NCI-H1105 treated with DMSO at 0.1 percent for 48 hours (cell line): ENCODE data around the gene ETNPPL.

Source experiments
- DNase-seq: peaks from one replicate; lab custom pipeline; 2025; lab: John Stamatoyannopoulos, UW

ETNPPL gene

GRCh38 chr4:108762559-108763225, at the start of gene ETNPPL:
TSS of gene ETNPPL (minus strand) at chr4:108763053. CDS start at chr4:108762898, 155 bp downstream.
- DNase-seq = no peak

- DNase-seq = no peak
These were observed 48.6 kb upstream of the ETNPPL start for GRCh38 chr4:108811486-108811885.

DNA sequence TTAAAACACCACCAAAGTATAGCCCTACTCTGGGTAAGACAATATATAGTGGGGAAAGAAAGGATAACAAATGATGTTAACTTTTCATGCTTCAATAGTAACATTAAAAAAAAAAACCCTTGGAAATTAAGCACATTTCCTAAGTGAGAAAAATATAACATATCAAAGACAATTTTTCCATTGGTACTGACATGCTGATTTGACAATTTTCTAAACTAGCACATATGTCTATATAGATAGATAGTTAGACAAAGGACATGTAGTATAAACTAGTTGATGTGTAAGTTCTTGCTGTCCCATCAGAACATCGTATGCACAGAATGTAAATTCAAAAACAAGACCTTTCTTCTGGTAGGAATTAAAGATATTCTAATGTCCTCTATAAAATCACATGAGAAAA, 47.2 kb upstream of the ETNPPL start:
- no peak for DNase-seq

DNA sequence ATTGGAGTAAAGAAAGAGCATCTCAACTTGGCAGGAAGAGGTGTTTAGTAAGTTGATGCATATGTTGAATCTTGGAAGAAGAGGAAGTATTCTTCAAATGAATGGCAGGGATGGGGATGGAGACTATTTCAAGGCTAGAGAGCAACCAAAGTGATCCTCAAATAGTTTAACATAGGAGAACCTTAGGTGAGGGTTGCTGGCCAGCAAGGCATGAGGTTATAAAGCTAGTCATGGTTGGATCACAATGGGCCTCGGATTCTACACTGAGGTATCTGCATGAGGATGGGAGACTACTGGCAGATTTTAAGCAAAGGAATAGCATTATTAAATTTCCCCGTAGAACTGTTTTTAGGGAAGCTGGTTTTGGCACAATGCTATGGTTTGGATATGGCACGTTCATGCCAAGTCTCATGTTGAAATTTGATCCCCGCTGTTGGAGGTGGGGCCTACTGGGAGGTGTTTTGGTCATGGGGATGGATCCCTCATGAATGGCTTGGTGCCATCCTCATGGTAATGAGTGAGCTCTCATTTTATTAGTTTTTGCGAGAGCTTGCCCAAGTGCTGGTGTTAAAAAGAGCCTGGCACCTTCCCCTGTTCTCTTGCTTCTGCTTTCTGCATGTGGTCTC, 41.9 kb upstream of the ETNPPL start:
- no peak for DNase-seq

GRCh38 chr4:108799306-108799705, 36.5 kb upstream of the ETNPPL start:
- no peak for DNase-seq

- no peak for DNase-seq
These were observed 33.3 kb upstream of the ETNPPL start for GRCh38 chr4:108796173-108796572.

DNA sequence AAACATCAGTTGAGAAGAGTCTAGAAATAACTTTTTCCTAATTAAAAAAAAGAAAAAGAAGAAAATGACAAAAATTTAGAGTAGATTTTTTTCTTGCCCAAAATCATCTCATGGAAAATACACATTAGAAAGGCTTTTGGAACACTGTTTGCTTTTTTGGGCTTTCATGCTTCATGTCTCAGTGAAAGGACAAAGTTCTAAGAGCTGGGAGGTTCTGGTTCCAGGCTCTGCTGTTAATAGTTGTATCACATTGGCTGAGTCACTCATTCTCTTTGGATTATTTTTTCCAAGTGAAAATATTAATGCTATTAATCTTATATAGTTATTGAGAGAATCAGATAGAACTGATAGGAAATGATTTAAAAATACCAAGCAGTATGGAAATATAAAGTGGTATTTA, 32.9 kb upstream of the ETNPPL start:
- no peak for DNase-seq

DNA sequence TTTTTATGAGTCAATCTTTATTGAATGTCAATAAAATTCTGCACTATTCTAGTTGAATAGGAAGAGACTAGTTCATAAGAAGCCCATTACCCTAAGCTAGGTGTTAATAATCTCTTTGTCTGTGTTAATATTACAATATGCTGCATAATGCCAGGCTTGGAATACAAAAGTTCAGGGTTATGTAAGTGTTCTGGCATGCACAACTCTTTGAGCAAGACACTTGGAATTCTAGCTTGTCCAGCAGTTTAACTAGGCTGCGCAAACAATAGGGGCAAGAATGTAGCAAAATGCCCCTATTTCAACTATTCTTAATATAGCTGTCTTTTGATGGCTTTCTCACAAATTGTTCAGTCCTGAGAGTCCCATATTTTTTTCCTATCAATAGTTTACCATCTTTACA, 31.3 kb upstream of the ETNPPL start:
- no peak for DNase-seq

DNA sequence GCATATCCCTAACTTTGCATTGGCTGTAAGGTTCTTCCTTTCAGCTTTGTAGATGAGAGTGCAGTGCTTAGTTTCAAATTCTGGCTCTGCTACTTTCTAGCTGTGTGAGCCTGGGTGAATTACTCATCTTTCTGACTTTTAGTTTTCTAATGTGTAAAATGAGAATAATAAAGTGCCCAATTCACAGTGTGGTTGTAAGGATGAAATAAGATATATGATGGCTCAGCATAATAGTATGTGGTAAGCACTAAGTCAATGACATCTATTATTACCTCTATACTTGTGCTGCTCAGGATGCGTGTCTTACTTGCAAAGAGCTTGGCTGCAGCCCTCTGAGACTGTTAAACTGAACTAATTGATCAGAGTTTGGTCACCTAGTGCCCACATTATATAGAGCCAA, 30.6 kb upstream of the ETNPPL start:
- DNase-seq = no peak

DNA sequence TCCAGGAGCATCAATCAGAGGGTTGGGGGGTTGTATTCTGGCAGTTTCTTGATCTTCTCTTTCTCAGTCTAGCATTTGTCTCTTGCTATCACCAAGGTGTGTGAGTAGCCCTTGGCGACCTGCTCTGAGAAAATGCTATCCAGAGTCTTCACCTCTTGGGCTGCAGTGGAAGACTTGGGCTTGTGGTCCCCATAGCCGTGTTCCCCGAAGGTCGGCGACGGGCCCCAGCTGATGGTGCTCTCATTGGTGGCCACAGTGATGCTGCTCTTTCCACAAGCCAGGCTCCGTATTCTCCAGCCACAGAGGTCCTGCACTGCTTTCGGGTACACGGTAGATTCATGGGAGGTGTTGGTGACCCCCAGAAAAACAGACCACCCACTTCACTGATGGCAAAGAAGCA, 25.9 kb upstream of the ETNPPL start:
- DNase-seq = no peak

DNA sequence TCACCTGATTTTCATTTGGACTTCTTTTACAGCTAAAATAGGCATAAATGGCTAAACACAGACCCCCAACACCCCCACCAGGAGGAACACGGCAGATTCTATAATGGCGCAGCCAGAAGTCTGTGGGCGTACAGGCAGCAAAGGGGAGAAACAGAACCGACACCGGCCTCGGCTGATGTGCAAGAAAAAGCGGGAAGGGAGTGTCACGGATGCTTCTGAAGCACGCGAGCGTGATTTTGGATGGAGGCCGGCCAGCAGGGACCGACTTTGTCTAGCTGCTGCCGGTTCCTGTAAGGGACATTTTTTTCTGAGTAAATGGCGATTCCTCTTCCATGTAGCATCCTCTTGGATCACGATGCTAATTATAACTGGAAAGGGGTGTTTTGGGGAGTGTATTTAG, 24.9 kb upstream of the ETNPPL start:
- no peak for DNase-seq

DNA sequence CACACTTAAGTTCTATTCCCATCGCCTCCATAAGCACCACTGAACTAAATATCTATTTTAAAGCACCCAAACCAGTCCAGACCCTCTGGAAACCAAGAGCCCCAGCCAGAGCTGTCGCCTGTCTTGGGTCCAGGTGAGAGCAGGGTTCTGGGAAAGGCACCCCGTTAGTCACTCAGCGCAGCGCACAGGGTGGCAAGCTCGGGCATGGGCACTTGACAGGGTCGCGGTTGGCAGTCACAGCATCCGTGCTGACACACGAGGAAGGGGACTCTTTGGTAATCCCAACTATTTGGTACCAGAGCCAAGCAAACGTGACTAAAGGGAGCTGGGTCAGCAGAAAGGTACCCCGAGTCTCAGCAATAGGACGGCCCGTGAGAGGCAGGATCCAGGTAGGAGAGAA, 24.3 kb upstream of the ETNPPL start:
- no peak for DNase-seq

DNA sequence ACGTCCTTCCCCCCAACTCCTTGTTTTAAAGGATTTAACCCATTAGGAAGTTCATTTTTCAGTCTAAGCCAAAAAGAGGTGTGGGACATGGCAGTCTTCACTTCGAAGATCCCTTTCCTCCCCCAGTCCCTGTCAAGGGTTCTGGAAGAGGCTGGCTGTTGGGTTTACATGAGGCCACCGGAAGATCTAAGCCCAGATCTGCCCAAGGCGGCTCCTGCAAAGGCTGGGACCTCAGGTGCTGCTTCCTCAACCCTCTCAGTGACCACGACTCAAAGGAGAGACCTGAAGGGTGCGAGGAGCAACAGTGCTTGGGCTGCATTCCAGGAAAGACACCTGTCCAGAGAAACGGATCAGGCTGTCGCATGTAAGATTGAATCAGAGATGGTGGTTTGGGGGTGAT, 23.5 kb upstream of the ETNPPL start:
- no peak for DNase-seq

DNA sequence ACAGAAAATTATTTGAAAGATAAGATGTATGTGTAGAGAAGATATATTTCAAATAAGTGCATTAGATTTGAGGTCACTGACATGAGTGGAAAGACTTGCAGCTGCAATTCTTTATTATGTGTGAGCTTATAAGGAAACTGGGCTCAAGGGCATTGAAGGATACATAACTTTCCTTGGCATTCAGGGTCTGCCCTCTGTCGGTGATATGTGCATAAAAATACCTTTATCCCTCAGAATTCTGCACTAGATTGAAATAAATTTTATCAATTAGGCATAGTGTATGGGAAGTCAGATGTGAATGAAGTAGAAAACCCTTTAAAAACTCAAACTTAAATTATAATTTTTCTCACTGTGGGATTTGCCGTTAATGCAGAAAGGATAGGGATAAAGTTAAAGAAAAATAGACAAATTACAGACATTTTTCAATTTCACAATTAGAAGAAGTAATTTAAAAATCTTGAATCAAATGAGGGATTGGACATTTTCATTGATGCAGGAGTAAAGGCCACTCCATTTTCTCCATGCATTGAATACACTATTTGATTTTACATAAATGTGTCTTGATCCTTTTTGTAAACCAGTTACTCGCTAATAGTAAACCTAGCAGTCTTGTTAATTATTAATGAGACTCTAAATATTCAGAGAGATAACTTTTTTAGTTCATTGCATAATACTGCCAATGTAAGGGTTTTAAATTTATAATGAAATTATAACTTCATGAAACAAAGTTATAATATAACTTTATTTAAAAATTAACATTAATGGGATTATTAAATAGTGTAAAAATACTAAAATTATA, 21.0 kb upstream of the ETNPPL start:
- DNase-seq = no peak

DNA sequence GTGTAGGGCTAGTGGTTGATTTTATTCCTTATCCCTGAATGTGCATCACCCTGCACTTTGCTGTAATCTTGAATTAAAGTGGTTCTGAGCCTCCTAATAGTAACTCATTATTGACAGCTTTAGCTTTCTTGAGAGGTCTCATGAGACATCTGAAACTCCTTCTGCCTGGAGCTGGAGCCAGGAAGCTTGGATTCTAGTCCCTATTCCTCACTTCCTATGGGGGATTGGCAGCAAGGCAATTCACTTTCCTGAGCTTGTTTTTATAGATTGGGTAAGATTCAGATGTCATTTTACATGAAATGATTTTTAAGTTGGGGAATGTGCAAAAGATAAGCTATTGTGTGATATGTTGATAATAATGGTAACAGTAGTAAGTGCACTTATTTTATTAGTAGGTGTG, 17.1 kb upstream of the ETNPPL start:
- no peak for DNase-seq

GRCh38 chr4:108777388-108777787, 14.5 kb upstream of the ETNPPL start:
- DNase-seq = no peak

GRCh38 chr4:108775921-108776320, 13.1 kb upstream of the ETNPPL start:
- no peak for DNase-seq

DNA sequence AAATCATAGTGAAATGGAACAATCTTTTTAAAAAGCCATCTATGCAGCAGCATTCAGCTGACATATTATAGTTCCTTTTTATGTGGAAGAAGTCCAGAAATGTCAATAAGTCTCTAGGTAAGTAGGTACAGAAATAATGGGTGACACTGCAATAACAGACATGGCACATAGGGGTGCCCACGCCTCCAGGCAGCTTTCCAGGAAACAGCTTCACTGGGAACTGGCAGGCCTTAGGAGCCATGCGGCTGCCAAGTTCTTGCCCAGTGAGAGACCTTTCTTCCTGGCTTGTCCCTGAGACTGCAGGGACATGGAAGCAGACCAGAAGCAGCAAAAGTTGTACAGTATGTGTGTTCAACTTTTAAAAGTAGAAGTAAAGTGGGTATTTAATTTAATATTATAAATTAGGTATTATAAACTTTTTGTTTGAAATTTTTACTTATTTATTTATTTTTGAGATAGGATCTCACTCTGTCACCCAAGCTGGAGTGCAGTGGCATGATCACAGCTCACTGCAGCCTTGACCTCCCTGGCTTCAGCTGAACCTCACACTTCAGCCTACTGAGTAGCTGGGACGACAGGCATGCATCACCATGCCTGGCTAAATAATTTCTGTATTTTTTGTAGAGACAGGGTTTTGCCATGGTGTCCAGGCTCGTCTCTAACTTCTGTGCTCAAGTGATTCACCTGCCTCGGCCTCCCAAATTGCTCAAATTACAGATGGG, 12.1 kb upstream of the ETNPPL start:
- DNase-seq = no peak

DNA sequence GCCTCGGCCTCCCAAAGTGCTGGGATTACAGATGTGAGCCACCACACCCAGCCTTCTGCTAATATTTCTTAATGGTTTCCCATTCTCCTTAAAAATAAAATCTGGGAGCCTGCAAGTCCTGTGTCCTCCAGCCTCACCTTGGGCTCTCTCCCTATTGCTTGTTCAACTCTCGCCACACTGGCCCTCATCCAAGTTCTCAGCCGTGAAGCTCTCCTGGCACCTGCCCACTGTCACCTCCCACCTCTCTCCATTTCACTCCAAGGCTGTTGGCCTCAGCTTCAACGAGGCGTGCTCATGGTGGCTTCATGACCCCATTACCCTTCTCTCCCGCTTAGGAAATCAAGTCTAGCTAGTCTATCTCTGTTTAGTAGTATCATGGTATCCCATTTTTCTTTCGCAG, 9.5 kb upstream of the ETNPPL start:
- no peak for DNase-seq

DNA sequence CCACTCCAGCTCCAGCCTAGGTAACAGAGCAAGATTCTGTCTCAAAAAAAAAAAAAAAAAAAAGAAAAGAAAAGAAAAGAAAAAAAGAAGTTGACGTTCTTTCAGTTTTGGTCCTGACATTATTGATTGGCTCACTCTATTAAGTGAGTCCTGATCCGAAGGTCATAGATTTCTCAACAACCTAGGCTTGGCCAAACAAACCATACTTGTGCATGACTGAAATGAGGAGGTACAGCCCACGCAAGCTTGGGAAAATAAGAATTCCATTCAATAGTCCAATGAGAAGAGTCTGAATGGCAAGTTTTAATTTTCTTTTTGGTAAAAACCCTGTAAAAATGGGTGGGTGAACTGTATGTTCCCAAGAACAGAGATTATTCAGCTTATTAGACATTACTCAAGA, 3.2 kb upstream of the ETNPPL start:
- no peak for DNase-seq

- no peak for DNase-seq
These were observed 1.1 kb upstream of the ETNPPL start for GRCh38 chr4:108763986-108764385.

DNA sequence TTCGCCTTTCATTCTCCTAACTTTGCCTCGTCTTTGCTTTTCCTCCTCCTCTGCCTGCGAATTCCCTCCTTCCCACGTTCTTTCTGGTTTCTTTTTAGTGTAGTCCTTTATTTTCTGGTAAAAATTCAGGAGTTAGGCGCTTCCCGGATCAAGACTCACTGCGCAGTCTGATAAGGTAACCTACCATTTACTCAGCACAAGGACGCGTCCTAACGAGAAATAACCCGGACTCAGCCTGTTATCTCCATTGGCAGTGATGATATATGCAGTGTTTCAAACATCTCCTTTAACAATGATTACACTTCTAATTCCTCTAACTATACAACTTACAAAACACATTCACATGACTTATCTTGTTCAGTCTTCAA, 357 bp upstream of the ETNPPL start:
- DNase-seq = no peak

GRCh38 chr4:108758498-108758897, 4.4 kb downstream of the ETNPPL start:
- DNase-seq = no peak
